ENCODE results near the gene REPIN1. TPM values are rescaled to one million over a fixed set of nuclear protein-coding genes. Genes with fewer than 3 reads are reported as not detected.

REPIN1 gene
- total RNA-seq, 4 donors from 2014 or later, result 182 to 414 (median 247) TPM

- Histone ChIP-seq H3K4me3 (no peak overlapping the region), H3K27ac (no peak overlapping the region), H3K36me3 (no peaks in the 10 kb centered on the region), H3K9me3 (no peaks in the 10 kb centered on the region), H3K4me1 (peaks cover 0 to 9% (median 8%) of the 10 kb centered on the region in 4 donors), H3K27me3 (no peaks in the 10 kb centered on the region)
- 86% methylated on average over 10 of the region's 11 CpGs; no CpG with 5 or more reads in 1 of the 2 donors for WGBS, 2 donors (ENCODE audit: low coverage in 1 of 2)
- TF ChIP-seq POLR2AphosphoS5 (IDR thresholded peaks at IDR 0.05) (no peak), POLR2A (IDR thresholded peaks at IDR 0.05) (no peak), EP300 (IDR thresholded peaks at IDR 0.05; ENCODE audit: low read depth) (no peak)
- TF ChIP-seq, protein P1, sequence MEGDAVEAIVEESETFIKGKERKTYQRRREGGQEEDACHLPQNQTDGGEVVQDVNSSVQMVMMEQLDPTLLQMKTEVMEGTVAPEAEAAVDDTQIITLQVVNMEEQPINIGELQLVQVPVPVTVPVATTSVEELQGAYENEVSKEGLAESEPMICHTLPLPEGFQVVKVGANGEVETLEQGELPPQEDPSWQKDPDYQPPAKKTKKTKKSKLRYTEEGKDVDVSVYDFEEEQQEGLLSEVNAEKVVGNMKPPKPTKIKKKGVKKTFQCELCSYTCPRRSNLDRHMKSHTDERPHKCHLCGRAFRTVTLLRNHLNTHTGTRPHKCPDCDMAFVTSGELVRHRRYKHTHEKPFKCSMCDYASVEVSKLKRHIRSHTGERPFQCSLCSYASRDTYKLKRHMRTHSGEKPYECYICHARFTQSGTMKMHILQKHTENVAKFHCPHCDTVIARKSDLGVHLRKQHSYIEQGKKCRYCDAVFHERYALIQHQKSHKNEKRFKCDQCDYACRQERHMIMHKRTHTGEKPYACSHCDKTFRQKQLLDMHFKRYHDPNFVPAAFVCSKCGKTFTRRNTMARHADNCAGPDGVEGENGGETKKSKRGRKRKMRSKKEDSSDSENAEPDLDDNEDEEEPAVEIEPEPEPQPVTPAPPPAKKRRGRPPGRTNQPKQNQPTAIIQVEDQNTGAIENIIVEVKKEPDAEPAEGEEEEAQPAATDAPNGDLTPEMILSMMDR (IDR thresholded peaks at IDR 0.05), result no peak
- in situ Hi-C loops (cut with MboI; ENCODE audit: low pct_ligation_motif_present in 1 of 4, low pct_unique_long_range_greater_than_20kb in 1 of 4, low sequenced_read_pairs in 3 of 4), result loop anchor here in 3 of 4 donors (25.0 kb wide), 1 partner anchor 99 kb away; the partner anchor contains the start of genes ACTR3C (in 3 of the 3) and LRRC61 (in 3 of the 3)
- no peak for DNase-seq
- intact Hi-C loops (cut with DNase I; ENCODE audit: low total_unique reads), result no loop called here
Observed at GRCh38 chr7:150411606-150412005, 43.0 kb downstream of the REPIN1 start.

DNA sequence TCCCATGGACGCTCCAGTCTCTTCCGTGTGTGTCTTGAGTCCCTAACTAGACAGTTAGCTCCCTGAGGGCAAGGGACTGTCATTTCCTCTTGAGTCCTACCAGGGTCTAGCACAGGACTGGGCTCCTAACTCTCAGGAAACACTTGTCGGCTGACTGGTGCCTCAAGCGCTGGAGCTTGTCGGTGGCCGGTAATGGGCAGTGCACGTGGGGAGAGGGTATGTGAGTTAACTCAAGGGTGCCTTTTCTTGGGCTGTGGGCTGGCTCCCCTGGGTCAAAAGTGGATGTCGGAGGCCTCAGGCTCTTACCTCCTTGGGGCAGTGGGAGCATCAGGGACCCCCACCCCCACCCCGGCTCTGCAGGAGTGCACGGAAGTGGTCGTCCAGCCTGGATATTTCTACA is 43.4 kb downstream of the REPIN1 start:
- Histone ChIP-seq H3K4me1 (peaks cover 0 to 5% (median 4%) of the 10 kb centered on the region in 4 donors), H3K4me3 (no peak overlapping the region), H3K36me3 (no peaks in the 10 kb centered on the region), H3K27ac (no peak overlapping the region), H3K27me3 (no peaks in the 10 kb centered on the region), H3K9me3 (no peaks in the 10 kb centered on the region)
- intact Hi-C loops (cut with DNase I; ENCODE audit: low total_unique reads), result no loop called here
- DNase-seq, result no peak
- in situ Hi-C loops (cut with MboI; ENCODE audit: low pct_ligation_motif_present in 1 of 4, low pct_unique_long_range_greater_than_20kb in 1 of 4, low sequenced_read_pairs in 3 of 4), result loop anchor here in 3 of 4 donors (25.0 kb wide), 1 partner anchor 100 kb away; the partner anchor contains the start of genes ACTR3C (in 3 of the 3) and LRRC61 (in 3 of the 3)
- TF ChIP-seq EP300 (IDR thresholded peaks at IDR 0.05; ENCODE audit: low read depth), result no peak
- WGBS, 2 donors (ENCODE audit: low coverage in 1 of 2), result 87% methylated on average over 11 of the region's 11 CpGs; no CpG with 5 or more reads in 1 of the 2 donors

GRCh38 chr7:150412518-150413488 is 44.2 kb downstream of the REPIN1 start:
- no peak for TF ChIP-seq EP300 (IDR thresholded peaks at IDR 0.05; ENCODE audit: low read depth)
- TF ChIP-seq, protein P1 (IDR thresholded peaks at IDR 0.05), result no peak
- no peak for TF ChIP-seq POLR2A (IDR thresholded peaks at IDR 0.05)
- TF ChIP-seq POLR2AphosphoS5 (IDR thresholded peaks at IDR 0.05), result no peak
- WGBS, 2 donors (ENCODE audit: low coverage in 1 of 2), result 83% methylated on average over 37 of the region's 37 CpGs; no CpG with 5 or more reads in 1 of the 2 donors
- Histone ChIP-seq H3K27me3 (no peaks in the 10 kb centered on the region), H3K36me3 (no peaks in the 10 kb centered on the region), H3K27ac (no peak overlapping the region), H3K4me1 (no peaks in the 10 kb centered on the region), H3K9me3 (no peaks in the 10 kb centered on the region), H3K4me3 (no peak overlapping the region)
- intact Hi-C loops (cut with DNase I; ENCODE audit: low total_unique reads), result no loop called here
- DNase-seq, result no peak
- in situ Hi-C loops (cut with MboI; ENCODE audit: low pct_ligation_motif_present in 1 of 4, low pct_unique_long_range_greater_than_20kb in 1 of 4, low sequenced_read_pairs in 3 of 4), result loop anchor here in 3 of 4 donors (25.0 kb wide), 1 partner anchor 101 kb away; the partner anchor contains the start of genes ACTR3C (in 3 of the 3) and LRRC61 (in 3 of the 3)

- in situ Hi-C loops (cut with MboI; ENCODE audit: low pct_ligation_motif_present in 1 of 4, low pct_unique_long_range_greater_than_20kb in 1 of 4, low sequenced_read_pairs in 3 of 4) (loop anchor here in 3 of 4 donors (25.0 kb wide), 1 partner anchor 101 kb away; the partner anchor contains the start of genes ACTR3C (in 3 of the 3) and LRRC61 (in 3 of the 3)), intact Hi-C loops (cut with DNase I; ENCODE audit: low total_unique reads) (no loop called here)
Observed at GRCh38 chr7:150413640-150414081, 45.0 kb downstream of the REPIN1 start.

More at GRCh38 chr7:150413640-150414081, 45.0 kb downstream of the REPIN1 start:
- Histone ChIP-seq H3K4me1 (no peaks in the 10 kb centered on the region), H3K27ac (no peak overlapping the region), H3K36me3 (no peaks in the 10 kb centered on the region), H3K4me3 (no peak overlapping the region), H3K9me3 (no peaks in the 10 kb centered on the region), H3K27me3 (no peaks in the 10 kb centered on the region)
- TF ChIP-seq POLR2A (IDR thresholded peaks at IDR 0.05) (no peak), POLR2AphosphoS5 (IDR thresholded peaks at IDR 0.05) (no peak)
- no peak for DNase-seq
- 40 to 88% methylated on average over 1 to 9 of the region's 11 CpGs for whole genome bisulfite sequencing, 2 donors (ENCODE audit: low coverage in 1 of 2)
